Stimulated activated CD8-positive, alpha-beta memory T cell treated with anti-CD3 and anti-CD28 coated beads, Interleukin-2, amount 100 ng/mL, for 1 hour (primary cell): Measurements from ENCODE around the gene CYTH2.

ENCODE experiments used
- DNase-seq, 2 donors: peaks; one replicate each; pipeline ENCODE4 v3.0.0-alpha.2; 2020; ENCODE audit warnings: low read depth in 2 of 2

CYTH2 gene

GRCh38 chr19:48452289-48453190, 16.6 kb upstream of the CYTH2 start:
- DNase-seq: no peak

- no peak for DNase-seq
Observed at GRCh38 chr19:48454150-48454730, 14.9 kb upstream of the CYTH2 start.

GRCh38 chr19:48455171-48455907, 13.8 kb upstream of the CYTH2 start, which contains the start of gene KCNJ14:
TSS of gene KCNJ14 (plus strand) at chr19:48455574. CDS start at chr19:48461725, 6,151 bp downstream.
- DNase-seq: no peak

- no peak for DNase-seq
Observed at GRCh38 chr19:48455908-48456562, 13.1 kb upstream of the CYTH2 start.

- no peak for DNase-seq
Observed at GRCh38 chr19:48456864-48457263, 12.3 kb upstream of the CYTH2 start.

- DNase-seq: no peak
Observed at GRCh38 chr19:48458016-48458415, 11.2 kb upstream of the CYTH2 start.

- DNase-seq: no peak
Observed at GRCh38 chr19:48461651-48461981, 7.6 kb upstream of the CYTH2 start.

- DNase-seq: no peak
Observed at GRCh38 chr19:48461982-48462655, 7.0 kb upstream of the CYTH2 start.

GRCh38 chr19:48465215-48465614, 4.0 kb upstream of the CYTH2 start:
- DNase-seq: no peak

GRCh38 chr19:48466561-48467325, 2.4 kb upstream of the CYTH2 start:
- DNase-seq: no peak

GRCh38 chr19:48468772-48469288, 339 bp upstream of the CYTH2 start:
- DNase-seq: peak; percentile 97 to 99

GRCh38 chr19:48469934-48470680, 938 bp downstream of the CYTH2 start:
- DNase-seq: no peak

- DNase-seq: no peak
Observed at GRCh38 chr19:48470856-48471255, 1.7 kb downstream of the CYTH2 start.

GRCh38 chr19:48471836-48472235, 2.7 kb downstream of the CYTH2 start:
- no peak for DNase-seq

- DNase-seq: no peak
Observed at GRCh38 chr19:48473161-48473966, 4.2 kb downstream of the CYTH2 start.

- no peak for DNase-seq
Observed at GRCh38 chr19:48474084-48474592, 5.0 kb downstream of the CYTH2 start.

GRCh38 chr19:48475369-48476068, 6.3 kb downstream of the CYTH2 start:
- no peak for DNase-seq

- no peak for DNase-seq
Observed at GRCh38 chr19:48476176-48476575, 7.0 kb downstream of the CYTH2 start.
